ENCODE measurements around the gene PIGN.

PIGN gene

GRCh38 chr18:62201870-62202269, 15.0 kb upstream of the PIGN start:
- Histone ChIP-seq H3K9me3 (ENCODE audit: severe bottlenecking) (no peaks in the 10 kb centered on the region), H3K4me1 (ENCODE audit: insufficient read depth, poor library complexity, severe bottlenecking) (peaks cover 28% of the 10 kb centered on the region), H3K36me3 (ENCODE audit: low read depth) (no peaks in the 10 kb centered on the region), H3K27ac (ENCODE audit: poor library complexity, severe bottlenecking) (no peak overlapping the region), H3K4me3 (ENCODE audit: severe bottlenecking) (no peak overlapping the region), H3K27me3 (ENCODE audit: insufficient read depth, poor library complexity, severe bottlenecking) (no peaks in the 10 kb centered on the region)
- TF ChIP-seq, protein P1, sequence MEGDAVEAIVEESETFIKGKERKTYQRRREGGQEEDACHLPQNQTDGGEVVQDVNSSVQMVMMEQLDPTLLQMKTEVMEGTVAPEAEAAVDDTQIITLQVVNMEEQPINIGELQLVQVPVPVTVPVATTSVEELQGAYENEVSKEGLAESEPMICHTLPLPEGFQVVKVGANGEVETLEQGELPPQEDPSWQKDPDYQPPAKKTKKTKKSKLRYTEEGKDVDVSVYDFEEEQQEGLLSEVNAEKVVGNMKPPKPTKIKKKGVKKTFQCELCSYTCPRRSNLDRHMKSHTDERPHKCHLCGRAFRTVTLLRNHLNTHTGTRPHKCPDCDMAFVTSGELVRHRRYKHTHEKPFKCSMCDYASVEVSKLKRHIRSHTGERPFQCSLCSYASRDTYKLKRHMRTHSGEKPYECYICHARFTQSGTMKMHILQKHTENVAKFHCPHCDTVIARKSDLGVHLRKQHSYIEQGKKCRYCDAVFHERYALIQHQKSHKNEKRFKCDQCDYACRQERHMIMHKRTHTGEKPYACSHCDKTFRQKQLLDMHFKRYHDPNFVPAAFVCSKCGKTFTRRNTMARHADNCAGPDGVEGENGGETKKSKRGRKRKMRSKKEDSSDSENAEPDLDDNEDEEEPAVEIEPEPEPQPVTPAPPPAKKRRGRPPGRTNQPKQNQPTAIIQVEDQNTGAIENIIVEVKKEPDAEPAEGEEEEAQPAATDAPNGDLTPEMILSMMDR (IDR thresholded peaks at IDR 0.05; ENCODE audit: poor library complexity, severe bottlenecking): no peak
- no peak for DNase-seq (ENCODE audit: low spot score)
- ATAC-seq (ENCODE audit: low read depth): peak; percentile 64

GRCh38 chr18:62200121-62200914, 13.5 kb upstream of the PIGN start:
- ATAC-seq (ENCODE audit: low read depth) (no peak), DNase-seq (ENCODE audit: low spot score) (no peak)
- TF ChIP-seq, protein P1 (IDR thresholded peaks at IDR 0.05; ENCODE audit: poor library complexity, severe bottlenecking): no peak
- Histone ChIP-seq H3K4me1 (ENCODE audit: insufficient read depth, poor library complexity, severe bottlenecking) (peaks cover 24% of the 10 kb centered on the region), H3K27ac (ENCODE audit: poor library complexity, severe bottlenecking) (peak overlapping the region; percentile 5), H3K27me3 (ENCODE audit: insufficient read depth, poor library complexity, severe bottlenecking) (no peaks in the 10 kb centered on the region), H3K4me3 (ENCODE audit: severe bottlenecking) (no peak overlapping the region), H3K9me3 (ENCODE audit: severe bottlenecking) (no peaks in the 10 kb centered on the region), H3K36me3 (ENCODE audit: low read depth) (no peaks in the 10 kb centered on the region)

- no peak for DNase-seq (ENCODE audit: low spot score)
- no peak overlapping the region for H3K4me3 ChIP-seq (ENCODE audit: severe bottlenecking)
- peak; percentile 37; the same call in 1 of the 3 replicates for ATAC-seq (ENCODE audit: low read depth)
- H3K27ac ChIP-seq (ENCODE audit: poor library complexity, severe bottlenecking): no peak overlapping the region
- TF ChIP-seq, protein P1 (IDR thresholded peaks at IDR 0.05; ENCODE audit: poor library complexity, severe bottlenecking): no peak
- peaks cover 24% of the 10 kb centered on the region for H3K4me1 ChIP-seq (ENCODE audit: insufficient read depth, poor library complexity, severe bottlenecking)
- no peaks in the 10 kb centered on the region for H3K9me3 ChIP-seq (ENCODE audit: severe bottlenecking)
- H3K36me3 ChIP-seq (ENCODE audit: low read depth): no peaks in the 10 kb centered on the region
- H3K27me3 ChIP-seq (ENCODE audit: insufficient read depth, poor library complexity, severe bottlenecking): no peaks in the 10 kb centered on the region
These were observed 12.8 kb upstream of the PIGN start for GRCh38 chr18:62199629-62200028.

DNA sequence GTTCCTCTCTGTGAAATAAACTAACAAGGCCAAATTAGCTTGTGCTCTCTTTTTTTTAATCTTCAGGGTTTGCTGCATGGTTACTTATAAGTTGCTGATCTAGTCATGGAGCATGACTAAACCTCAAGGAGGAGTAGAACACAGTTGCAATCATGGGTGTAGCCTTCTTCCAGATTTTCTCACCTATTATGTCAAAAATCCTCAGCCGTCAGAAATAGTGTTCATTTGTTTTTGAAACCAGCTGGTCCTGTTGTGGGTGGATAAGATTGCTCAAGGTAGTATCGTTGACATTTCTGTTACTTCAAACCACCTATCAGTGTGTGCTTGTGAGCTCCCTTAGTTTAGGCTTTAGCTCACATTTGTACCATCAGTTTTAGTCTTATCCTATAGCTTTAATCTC, 11.4 kb upstream of the PIGN start:
- H3K4me1 ChIP-seq (ENCODE audit: insufficient read depth, poor library complexity, severe bottlenecking): peaks cover 24% of the 10 kb centered on the region
- peak; percentile 69; the same call in 2 of the 3 replicates for ATAC-seq (ENCODE audit: low read depth)
- TF ChIP-seq, protein P1 (IDR thresholded peaks at IDR 0.05; ENCODE audit: poor library complexity, severe bottlenecking): no peak

GRCh38 chr18:62196980-62197379, 10.1 kb upstream of the PIGN start:
- Histone ChIP-seq H3K9me3 (ENCODE audit: severe bottlenecking) (no peaks in the 10 kb centered on the region), H3K27ac (ENCODE audit: poor library complexity, severe bottlenecking) (no peak overlapping the region), H3K36me3 (ENCODE audit: low read depth) (0 out of 2 replicates have a peak, but pooled peaks cover 3% of the 10 kb centered on the region), H3K27me3 (ENCODE audit: insufficient read depth, poor library complexity, severe bottlenecking) (no peaks in the 10 kb centered on the region), H3K4me1 (ENCODE audit: insufficient read depth, poor library complexity, severe bottlenecking) (peaks cover 17% of the 10 kb centered on the region), H3K4me3 (ENCODE audit: severe bottlenecking) (no peak overlapping the region)
- DNase-seq (ENCODE audit: low spot score): no peak
- no peak for ATAC-seq (ENCODE audit: low read depth)
- TF ChIP-seq, protein P1 (IDR thresholded peaks at IDR 0.05; ENCODE audit: poor library complexity, severe bottlenecking): no peak

More for the DNA sequence above, 11.4 kb upstream of the PIGN start:
- Histone ChIP-seq H3K4me3 (ENCODE audit: severe bottlenecking) (no peak overlapping the region), H3K27ac (ENCODE audit: poor library complexity, severe bottlenecking) (no peak overlapping the region), H3K27me3 (ENCODE audit: insufficient read depth, poor library complexity, severe bottlenecking) (no peaks in the 10 kb centered on the region), H3K9me3 (ENCODE audit: severe bottlenecking) (no peaks in the 10 kb centered on the region), H3K36me3 (ENCODE audit: low read depth) (no peaks in the 10 kb centered on the region)
- DNase-seq (ENCODE audit: low spot score): no peak
